ENCODE measurements around the gene RRP1. TPM values are rescaled to one million over a fixed set of nuclear protein-coding genes. Genes with fewer than 3 reads are reported as not detected.

Gene RRP1
- total RNA-seq = 16.8 and 17.7 TPM in 2 replicates

- H3K4me3 ChIP-seq (ENCODE audit: low read depth, low read length) = peak within 1 kb of the TSS; percentile 93
- TF ChIP-seq CTCF (IDR thresholded peaks at IDR 0.05; ENCODE audit: insufficient read depth, low read depth, low read length) = peak; percentile 87
- DNase-seq (ENCODE audit: low read depth) = peak; percentile 87
Observed at GRCh38 chr21:43789276-43790009, at the start of gene RRP1. Gene RRP1 (plus strand): TSS chr21:43789577. CDS start chr21:43789630, 53 bp downstream.

GRCh38 chr21:43739621-43740435 is 49.5 kb upstream of the RRP1 start:
- no peak overlapping the region for H3K4me3 ChIP-seq (ENCODE audit: low read depth, low read length)
- DNase-seq (ENCODE audit: low read depth) = no peak
- TF ChIP-seq CTCF (IDR thresholded peaks at IDR 0.05; ENCODE audit: insufficient read depth, low read depth, low read length) = no peak

GRCh38 chr21:43740497-43741156 is 48.8 kb upstream of the RRP1 start:
- TF ChIP-seq CTCF (IDR thresholded peaks at IDR 0.05; ENCODE audit: insufficient read depth, low read depth, low read length) = no peak
- H3K4me3 ChIP-seq (ENCODE audit: low read depth, low read length) = no peak overlapping the region
- peak; percentile 36 for DNase-seq (ENCODE audit: low read depth)

GRCh38 chr21:43741423-43742096 is 47.8 kb upstream of the RRP1 start:
- no peak for TF ChIP-seq CTCF (IDR thresholded peaks at IDR 0.05; ENCODE audit: insufficient read depth, low read depth, low read length)

GRCh38 chr21:43743947-43744346 is 45.4 kb upstream of the RRP1 start:
- no peak for TF ChIP-seq CTCF (IDR thresholded peaks at IDR 0.05; ENCODE audit: insufficient read depth, low read depth, low read length)
- no peak overlapping the region for H3K4me3 ChIP-seq (ENCODE audit: low read depth, low read length)
- no peak for DNase-seq (ENCODE audit: low read depth)

More at GRCh38 chr21:43741423-43742096, 47.8 kb upstream of the RRP1 start:
- H3K4me3 ChIP-seq (ENCODE audit: low read depth, low read length) = no peak overlapping the region
- DNase-seq (ENCODE audit: low read depth) = no peak

GRCh38 chr21:43744725-43745124 is 44.7 kb upstream of the RRP1 start:
- no peak for TF ChIP-seq CTCF (IDR thresholded peaks at IDR 0.05; ENCODE audit: insufficient read depth, low read depth, low read length)
- DNase-seq (ENCODE audit: low read depth) = no peak
- no peak overlapping the region for H3K4me3 ChIP-seq (ENCODE audit: low read depth, low read length)

All from fibroblast of villous mesenchyme (primary cell).